ENCODE data around the gene THBS2.

DNA sequence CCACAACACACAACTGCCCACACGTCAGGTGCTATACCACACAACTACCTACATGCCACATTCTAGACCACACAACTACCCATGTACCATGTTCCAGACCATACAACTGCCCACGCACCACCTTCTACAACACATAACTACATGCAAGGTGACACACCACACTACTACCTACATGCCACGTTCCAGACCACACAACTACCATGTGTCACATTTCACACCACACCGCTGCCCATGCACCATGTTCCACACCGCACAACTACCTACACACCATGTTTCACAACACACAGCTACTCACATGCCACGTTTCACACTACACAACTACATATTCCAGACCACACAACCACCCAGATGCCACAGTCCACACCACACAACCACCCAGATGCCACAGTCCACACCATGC lies 19.8 kb downstream of the THBS2 start:
- TF ChIP-seq GATA2 (IDR thresholded peaks at IDR 0.05; ENCODE audit: low read depth, low read length): no peak
- TF ChIP-seq GATA3 (IDR thresholded peaks at IDR 0.05; ENCODE audit: low read depth, low read length): no peak

Measured in SH-SY5Y (cell line).